ENCODE results near the gene DNAJC18.
"Not testable (repeated sequence)": the region's sequence is repeated elsewhere in the genome, so short reads cannot be mapped to it uniquely, and the experiment has no call there.

DNAJC18 gene

DNA sequence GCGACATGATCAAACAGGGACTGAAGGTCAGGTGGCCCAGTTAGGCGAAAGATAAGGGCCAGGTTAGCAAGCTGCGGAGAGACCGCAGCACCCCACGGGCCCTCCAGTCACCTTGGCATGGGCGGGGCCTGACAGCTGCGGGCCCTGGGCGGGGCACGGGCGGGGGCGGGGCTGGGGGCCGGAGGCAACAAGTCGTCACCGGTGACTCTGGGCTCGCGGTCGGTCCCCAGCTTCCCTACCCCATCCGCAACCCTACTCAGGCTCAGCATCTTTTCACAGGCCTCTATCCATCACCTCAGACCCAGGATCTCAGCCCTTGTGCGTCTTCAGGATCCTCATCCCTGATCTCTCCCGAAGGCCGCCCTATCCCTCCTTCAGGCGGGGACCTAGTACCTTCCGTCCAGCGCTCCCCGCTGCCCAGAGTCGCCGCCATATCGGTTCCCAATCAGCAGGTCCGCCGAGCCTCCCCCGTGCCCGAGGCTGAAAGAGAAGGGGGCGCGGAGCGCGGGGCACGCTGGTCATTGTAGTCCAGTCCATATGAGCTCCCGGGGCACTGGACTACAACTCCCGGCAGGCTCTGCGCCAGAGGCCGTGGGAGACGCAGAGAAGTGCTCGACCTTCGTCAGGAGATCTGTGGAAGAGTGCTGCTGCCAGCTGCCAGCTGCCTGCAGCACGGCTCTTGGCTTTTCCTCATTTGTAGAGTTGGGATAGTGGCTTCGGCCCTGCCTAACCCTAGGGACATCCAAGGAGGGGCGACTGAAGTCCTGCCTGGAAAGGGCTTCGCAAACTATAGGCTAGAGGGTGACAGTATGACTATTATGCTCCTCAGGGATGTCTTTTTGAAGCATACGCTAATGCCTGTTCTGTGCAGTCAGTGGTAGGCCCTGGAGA lies at the start of gene DNAJC18:
DNAJC18 (minus strand) TSS at position 513 of the 891 bp plus-strand sequence; CDS start at position 433, 80 bp downstream.
- peak; percentile 80 for DNase-seq

- no peak for DNase-seq
Measured at GRCh38 chr5:139488260-139488659, 48.9 kb upstream of the DNAJC18 start.

DNA sequence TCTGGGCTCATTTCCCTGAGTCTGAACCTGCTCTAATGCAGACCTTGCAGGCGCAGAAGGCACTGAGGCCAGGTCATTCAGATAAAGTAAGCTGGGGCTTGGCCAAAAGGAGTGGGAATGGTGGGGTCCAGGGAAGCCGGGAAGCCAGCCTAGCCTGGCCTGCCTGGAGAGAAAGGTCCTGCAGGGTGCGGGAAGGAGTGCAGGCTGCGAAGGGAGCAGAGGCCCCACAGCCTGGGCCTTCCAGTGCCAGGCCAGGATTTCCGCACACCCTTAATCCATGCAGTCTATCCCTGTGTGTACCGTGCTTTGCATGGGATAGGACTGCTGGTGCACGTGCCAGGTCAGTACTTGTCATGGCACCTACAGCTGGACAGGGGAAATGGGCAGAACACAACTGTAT lies 46.9 kb upstream of the DNAJC18 start:
- DNase-seq = no peak

GRCh38 chr5:139482890-139483208 lies 43.5 kb upstream of the DNAJC18 start:
- DNase-seq = not testable (repeated sequence)

DNA sequence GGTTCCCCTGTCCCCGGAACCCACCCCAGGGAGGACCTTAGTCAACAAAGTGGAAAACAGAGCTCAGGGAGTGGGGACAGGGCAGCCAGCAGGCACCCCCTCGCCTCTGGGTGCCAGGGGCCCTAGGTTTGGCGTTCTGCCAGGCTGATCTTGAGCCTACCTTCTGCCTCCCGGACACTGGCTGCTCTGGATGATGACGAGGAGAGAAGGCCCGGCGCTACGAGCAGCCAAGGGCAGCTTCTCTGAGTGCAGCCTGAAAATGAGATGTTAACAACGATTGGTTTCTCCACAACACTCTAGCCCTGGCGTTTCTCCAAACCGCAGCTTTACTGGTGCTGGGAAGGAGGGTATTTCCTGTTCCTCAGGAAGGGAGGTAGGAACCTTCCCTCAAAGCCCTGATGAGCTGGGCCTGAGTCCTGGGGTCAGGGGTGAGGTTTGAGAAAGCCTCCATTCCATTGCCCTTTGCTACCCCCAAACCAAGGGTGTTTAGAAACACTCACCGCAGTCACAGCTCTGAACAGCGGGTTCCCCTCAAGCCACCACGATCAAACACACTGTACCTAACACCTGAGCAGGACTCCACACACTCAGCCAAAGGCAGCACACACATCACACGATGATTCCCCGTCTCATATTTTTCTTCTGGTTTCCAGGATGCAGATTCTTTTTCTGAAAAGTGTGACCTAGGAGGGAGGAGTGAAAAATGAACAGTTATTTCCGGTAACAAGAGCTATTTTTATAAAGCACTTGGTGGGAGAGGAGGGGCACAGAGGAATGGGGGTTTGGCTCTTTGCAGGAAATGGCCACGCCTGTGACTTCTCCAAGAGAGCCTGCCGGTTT lies 42.9 kb upstream of the DNAJC18 start, which contains the start of gene STING1:
STING1 (minus strand) TSS at position 709 of the 840 bp plus-strand sequence. CDS start 1,054 bp downstream, outside the sequence.
- peak; percentile 76 for DNase-seq

DNA sequence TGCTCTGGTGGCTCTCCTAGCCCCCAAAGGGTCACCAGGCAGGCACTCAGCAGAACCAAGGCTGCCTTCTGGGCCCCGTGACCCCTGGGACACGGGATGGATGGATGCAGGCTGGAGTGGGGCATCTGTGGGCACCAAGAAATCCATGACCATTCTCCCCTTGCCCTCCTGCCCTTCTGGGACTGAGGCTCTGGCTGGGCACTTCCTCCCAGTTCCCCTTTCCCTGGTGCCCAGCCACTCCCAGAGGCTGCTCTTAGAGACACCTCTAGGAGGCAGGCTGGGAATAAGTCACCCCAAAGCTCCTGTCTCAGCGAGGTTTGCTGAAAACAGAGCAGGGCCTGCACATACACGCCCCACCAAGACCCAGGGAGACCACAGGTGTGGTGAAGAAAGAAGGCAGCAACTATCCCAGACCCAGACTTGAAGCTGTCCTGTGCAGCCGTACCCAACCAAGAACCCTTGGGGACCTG lies 42.3 kb upstream of the DNAJC18 start:
- DNase-seq = no peak

DNA sequence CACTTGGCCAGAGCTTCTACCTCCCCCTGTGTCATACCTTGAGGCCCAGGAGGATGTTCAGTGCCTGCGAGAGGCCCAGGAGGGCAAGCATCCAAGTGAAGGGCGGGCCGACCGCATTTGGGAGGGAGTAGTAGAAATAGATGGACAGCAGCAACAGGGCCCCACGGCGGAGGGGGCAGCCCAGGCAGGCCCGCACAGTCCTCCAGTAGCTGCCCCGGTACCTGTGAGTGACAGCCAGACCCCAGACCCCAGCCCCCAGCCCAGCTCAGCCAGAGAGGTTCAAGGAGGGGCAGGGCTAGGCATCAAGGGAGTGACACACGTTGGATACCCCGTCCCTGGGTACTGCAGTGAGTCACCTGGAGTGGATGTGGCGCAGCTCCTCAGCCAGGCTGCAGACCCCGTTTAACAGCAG lies 41.8 kb upstream of the DNAJC18 start:
- no peak for DNase-seq

DNA sequence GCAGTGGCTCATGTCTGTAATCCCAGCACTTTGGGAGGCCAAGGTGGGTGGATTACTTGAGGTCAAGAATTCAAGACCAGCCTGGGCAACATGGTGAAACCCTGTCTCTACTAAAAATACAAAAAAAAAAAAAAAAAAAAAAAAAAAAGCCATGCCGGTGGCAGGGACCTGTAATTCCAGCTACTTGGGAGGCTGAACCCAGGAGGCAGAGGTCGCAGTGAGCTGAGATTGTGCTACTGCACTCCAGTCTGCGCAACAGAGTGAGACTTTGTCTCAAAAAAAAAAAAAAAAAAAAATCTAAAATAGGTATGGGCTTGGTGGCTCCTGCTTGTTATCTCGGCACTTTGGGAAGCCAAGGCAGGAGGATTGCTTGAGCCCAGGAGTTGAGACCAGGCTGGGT lies 40.4 kb upstream of the DNAJC18 start:
- not testable (repeated sequence) for DNase-seq

DNA sequence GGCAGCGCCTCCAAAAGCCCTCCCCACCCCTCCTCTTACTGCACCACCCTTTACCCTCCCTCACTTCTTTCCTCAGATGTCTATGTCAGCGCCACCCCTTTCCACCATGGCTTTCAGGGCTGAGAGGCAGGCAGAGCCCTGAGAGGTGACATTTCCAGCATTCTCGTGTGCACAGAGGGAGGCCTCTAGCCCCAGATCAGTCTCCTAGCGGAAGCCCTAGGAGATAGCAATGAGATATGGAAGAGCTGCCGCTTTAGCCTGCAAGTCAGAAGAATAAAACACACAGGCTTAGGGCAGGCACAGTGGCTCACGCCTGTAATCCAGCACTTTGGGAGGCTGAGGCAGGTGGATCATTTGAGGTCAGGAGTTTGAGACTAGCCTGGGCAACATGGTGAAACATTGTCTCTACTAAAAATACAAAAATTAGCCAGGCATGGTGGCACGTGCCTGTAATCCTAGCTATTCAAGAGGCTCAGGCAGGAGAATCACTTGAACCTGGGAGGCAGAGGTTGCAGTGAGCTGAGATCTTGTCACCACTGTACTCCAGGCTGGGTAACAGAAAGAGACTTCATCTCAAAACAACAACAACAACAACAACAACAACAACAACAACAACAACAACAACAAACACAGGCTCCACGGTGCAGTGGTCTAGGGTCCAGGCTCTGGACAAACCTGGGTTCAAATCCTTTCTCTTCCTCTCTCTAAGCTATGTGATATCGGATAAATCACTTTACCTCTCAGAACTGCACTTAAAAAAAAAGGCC lies 39.5 kb upstream of the DNAJC18 start:
- DNase-seq = not testable (repeated sequence)

DNA sequence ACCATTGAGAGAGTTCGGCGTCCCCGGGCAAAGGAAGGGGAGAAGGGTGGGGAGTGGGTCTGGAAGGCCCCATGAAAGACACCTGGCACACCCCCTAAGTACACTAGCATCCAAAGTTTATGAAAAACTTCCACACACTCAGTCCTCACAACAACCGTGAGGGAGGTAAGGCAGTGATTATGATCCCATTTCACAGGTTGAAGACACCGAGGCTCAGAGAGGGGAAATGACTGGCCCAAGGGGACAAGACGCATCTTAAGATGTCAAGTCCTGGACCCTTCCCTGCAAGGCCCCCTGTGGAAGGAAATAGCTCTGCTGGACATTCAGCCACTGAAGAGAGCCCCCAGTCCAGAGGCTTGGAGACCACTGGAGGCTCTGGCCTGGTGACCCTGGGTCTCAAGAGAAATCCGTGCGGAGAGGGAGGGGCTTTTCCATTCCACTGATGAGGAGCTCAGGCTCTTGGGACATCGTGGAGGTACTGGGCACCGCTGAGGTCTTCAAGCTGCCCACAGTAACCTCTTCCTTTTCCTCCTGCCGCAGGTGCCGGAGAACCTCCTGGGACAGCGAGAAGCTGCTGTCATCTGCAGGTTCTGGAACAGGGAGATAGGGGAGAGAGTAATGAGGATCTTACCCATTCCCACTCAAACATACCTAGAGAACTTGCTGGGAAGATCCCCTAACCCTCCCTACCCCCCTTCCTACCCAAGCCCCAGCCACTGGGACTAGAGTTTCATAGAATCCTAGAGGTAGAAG lies 36.7 kb upstream of the DNAJC18 start:
- no peak for DNase-seq

DNA sequence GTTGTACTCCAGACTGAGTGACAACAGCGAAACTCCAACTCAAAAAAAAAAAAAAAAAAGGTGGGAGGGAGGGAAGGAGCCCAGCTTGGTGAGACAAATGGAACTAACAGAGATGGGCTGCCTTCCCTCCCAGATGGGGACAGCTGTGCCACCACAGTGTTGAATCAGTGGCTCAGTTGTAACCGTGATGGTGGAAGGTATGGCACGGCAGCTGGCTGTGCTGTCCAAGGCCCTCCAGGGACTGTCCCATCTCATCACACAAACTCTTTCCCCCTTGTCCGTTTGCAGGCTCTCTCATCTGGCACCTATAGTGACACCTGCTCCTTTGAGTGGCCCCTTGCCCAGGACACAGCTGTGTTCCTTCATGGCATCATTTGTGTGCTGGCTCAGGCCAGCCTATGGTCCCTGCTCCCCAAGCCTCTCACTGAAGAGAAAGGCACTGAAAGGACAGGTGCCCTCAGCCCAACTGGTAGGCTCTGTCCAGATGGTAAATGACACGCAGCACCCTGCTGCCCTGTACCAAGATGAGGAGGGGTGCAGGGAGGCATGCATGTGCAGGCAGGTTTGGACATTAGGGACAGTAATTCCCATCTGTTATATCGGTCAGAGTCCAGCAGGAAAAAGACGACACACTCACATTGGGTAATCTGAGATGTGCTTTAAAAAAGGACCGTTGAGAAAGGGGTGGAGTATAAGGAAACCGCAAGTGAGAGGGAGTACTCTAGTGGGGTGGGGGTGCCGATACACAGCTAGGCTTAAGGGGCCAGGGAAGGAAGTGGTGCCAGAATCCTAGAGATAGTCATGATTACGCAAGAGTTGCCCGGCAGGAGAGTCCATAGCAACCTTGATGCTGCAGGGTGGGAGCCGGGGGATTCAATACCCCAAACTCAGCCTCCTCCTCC lies 35.8 kb upstream of the DNAJC18 start:
- no peak for DNase-seq

GRCh38 chr5:139473565-139473964 lies 34.2 kb upstream of the DNAJC18 start:
- DNase-seq = no peak

- DNase-seq = no peak
Measured at GRCh38 chr5:139473105-139473504, 33.8 kb upstream of the DNAJC18 start.

DNA sequence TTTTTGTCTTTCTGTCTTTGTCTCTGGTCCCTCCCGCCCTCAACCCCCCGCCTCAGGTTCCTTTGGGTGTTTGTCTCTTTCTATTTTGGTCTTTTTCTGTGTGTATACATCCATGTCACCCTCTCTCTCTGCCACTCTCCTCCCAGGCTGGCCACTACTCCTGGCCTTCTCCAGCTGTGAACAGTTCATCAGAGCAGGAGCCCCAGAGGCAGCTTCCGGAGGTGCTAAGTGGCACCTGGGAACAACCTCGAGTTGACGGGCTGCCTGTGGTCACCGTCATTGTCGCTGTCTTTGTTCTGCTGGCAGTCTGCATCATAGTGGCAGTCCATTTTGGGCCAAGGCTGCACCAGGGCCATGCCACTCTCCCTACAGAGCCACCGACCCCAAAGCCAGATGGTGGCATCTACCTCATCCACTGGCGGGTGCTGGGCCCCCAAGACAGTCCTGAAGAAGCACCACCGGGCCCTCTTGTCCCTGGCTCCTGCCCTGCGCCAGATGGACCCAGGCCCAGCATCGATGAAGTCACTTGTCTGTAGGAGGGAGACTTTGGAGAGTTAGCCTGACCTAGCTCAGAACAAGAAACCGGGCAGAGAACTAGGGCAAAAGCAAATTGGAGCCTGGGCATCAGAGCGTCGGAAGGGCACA lies 33.2 kb upstream of the DNAJC18 start:
- no peak for DNase-seq

- DNase-seq = no peak
Measured at GRCh38 chr5:139470821-139471300, 31.5 kb upstream of the DNAJC18 start, which contains the start of gene SMIM33. TSS of gene SMIM33 (plus strand) at chr5:139471004. CDS start at chr5:139471122, 118 bp downstream.

DNA sequence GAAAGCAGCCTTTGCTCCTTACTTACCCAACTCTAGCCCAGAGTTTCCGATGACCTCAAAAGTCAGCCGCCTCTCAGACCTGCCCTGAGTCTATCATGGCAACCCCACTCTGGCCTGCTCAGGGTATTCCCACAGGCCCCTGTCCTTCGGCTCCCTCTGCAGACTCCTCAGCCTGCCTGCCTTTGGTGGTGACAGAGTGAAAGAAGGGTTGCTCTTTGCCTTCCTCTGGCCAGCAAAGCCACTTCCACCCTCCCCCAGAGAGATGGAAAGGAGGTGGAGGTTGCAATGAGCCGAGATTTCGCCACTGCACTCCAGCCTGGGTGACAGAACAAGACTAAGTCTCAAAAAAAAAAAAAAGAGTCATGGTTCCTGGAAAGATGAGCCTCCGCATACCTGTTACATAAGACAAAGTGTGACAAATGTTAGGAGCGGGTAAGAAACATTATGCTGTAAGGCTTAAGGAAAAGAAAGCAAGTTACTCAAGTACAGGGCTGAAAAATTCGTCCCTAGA lies 29.2 kb upstream of the DNAJC18 start:
- DNase-seq = no peak

GRCh38 chr5:139462586-139463276 lies 23.4 kb upstream of the DNAJC18 start, which contains the start of gene ECSCR:
TSS of gene ECSCR (minus strand) at chr5:139462743. CDS start at chr5:139462670, 73 bp downstream.
- DNase-seq = no peak

- no peak for DNase-seq
Measured at GRCh38 chr5:139461698-139462097, 22.4 kb upstream of the DNAJC18 start.

DNA sequence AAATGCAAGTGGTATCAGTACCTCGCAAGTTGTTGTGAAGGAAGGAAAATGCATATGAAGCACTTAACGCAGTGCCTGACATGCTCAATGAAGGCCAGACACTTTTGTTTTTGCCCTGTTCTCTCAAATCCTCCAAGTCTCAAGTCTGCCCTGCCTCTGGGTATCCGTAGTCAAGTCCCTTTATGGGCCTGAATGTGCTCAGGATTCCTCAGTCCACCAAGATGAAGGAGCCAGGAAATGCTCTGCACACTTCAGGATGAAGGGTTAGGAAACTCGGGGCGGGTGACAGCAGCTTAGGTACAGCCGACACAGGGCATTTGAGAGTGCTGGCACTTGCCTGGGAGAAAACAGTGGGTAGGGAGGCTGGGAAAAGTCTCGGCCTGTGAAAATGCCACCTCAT lies 21.9 kb upstream of the DNAJC18 start:
- no peak for DNase-seq
